HepG2 (cell line): ENCODE data around the gene PHLDB1. TPM values are rescaled to one million over a fixed set of nuclear protein-coding genes. Genes with fewer than 3 reads are reported as not detected.
A peak's percentile ranks its signal among the peaks of the same experiment; 100 is the strongest.

Experiments
- CEBPG ChIP-seq: IDR thresholded peaks from 2 replicates; pipeline ENCODE4 v1.6.1; 2016
- CENPX ChIP-seq: sonication (generic); formaldehyde crosslinking; IDR thresholded peaks from 2 replicates; pipeline ENCODE4 v1.9.0; 2021; ENCODE audit warnings: mild to moderate bottlenecking, missing genetic modification reagents, moderate library complexity
- EHMT2 ChIP-seq: fragments of 200-600 bp; sonication (generic); IDR thresholded peaks from 2 replicates; pipeline ENCODE4 v1.7.0; 2017; ENCODE audit warnings: antibody characterized with exemption, low read depth, low read length, borderline replicate concordance
- FOXK2 ChIP-seq: fragments of 450-650 bp; IDR thresholded peaks from 2 replicates; pipeline ENCODE4 v1.6.1; 2016
- GFI1 ChIP-seq: sonication (generic); formaldehyde crosslinking; IDR thresholded peaks from 2 replicates; pipeline ENCODE4 v1.5.0; 2020; ENCODE audit warnings: missing genetic modification reagents, mild to moderate bottlenecking, borderline replicate concordance
- HDAC6 ChIP-seq: fragments of 200-600 bp; sonication (generic); IDR thresholded peaks from 2 replicates; pipeline ENCODE4 v1.7.0; 2017; ENCODE audit warnings: mild to moderate bottlenecking, antibody characterized with exemption, low read length, low read depth
- HNRNPLL ChIP-seq: fragments of 200-400 bp; formaldehyde crosslinking; IDR thresholded peaks from 2 replicates; pipeline ENCODE4 v1.6.1; 2017; ENCODE audit warnings: mild to moderate bottlenecking, low read depth, low read length; ENCODE audit not compliant: poor library complexity, severe bottlenecking
- NFRKB ChIP-seq: fragments of 450-650 bp; IDR thresholded peaks from 2 replicates; pipeline ENCODE4 v1.6.1; 2017
- PRPF4 ChIP-seq: fragments of 200-400 bp; formaldehyde crosslinking; IDR thresholded peaks from 2 replicates; pipeline ENCODE4 v1.6.1; 2016; ENCODE audit warnings: low read length, low read depth; ENCODE audit not compliant: poor library complexity, severe bottlenecking
- STAG1 ChIP-seq: sonication (generic); formaldehyde crosslinking; IDR thresholded peaks from 2 replicates; pipeline ENCODE4 v1.4.0; 2020; ENCODE audit warnings: missing genetic modification reagents
- ZBTB1 ChIP-seq: sonication (generic); formaldehyde crosslinking; IDR thresholded peaks from 2 replicates; pipeline ENCODE4 v1.4.0; 2020; ENCODE audit warnings: missing genetic modification reagents, borderline replicate concordance
- ZNF567 ChIP-seq: sonication (generic); formaldehyde crosslinking; IDR thresholded peaks from 2 replicates; pipeline ENCODE4 v1.8.1; 2023; ENCODE audit warnings: mild to moderate bottlenecking, missing genetic modification reagents, borderline replicate concordance
- ZNF7 ChIP-seq: IDR thresholded peaks from 2 replicates; pipeline ENCODE4 v1.6.1; 2016; ENCODE audit warnings: missing biosample characterization, missing genetic modification reagents
- polyA plus RNA-seq, 8 experiments: library from polyadenylated mRNA; depleted of rRNA in 3 of 8; stranded (reverse) in 7 of 8; unstranded in 1 of 8; fragments of >200 nt; fragmentation: Illumina TruSeq in 4 of 8; extraction: Trizol in 4 of 8; gene quantifications; 2 replicates each; pipeline versions ENCODE4 v1.2.1 to v1.2.3, GENCODE V29; 2011 to 2016; ENCODE audit warnings: low read depth in 4 of 8, missing spikeins in 1 of 8, mixed read lengths in 1 of 8; ENCODE audit not compliant: insufficient read depth in 1 of 8
- total RNA-seq, 5 experiments: library from RNA; depleted of rRNA; stranded (reverse); fragments of >200 nt; fragmentation: Illumina TruSeq; extraction: Trizol; gene quantifications; 2 replicates each; pipeline ENCODE4 v1.2.3, GENCODE V29; 2016; ENCODE audit warnings: low read depth in 1 of 5
- TF ChIP-seq, protein P1 (sequence below): sonication (generic); formaldehyde crosslinking; conservative IDR thresholded peaks from 2 replicates; pipeline ENCODE4 v1.4.0; 2020; ENCODE audit warnings: mild to moderate bottlenecking, missing genetic modification reagents, moderate library complexity
- TF ChIP-seq, protein P2 (sequence below): sonication (generic); formaldehyde crosslinking; IDR thresholded peaks from 2 replicates; pipeline ENCODE4 v1.5.0; 2020; ENCODE audit warnings: mild to moderate bottlenecking, missing genetic modification reagents
- TF ChIP-seq, protein P3 (sequence below): sonication (generic); formaldehyde crosslinking; conservative IDR thresholded peaks from 2 replicates; pipeline ENCODE4 v1.8.0; 2022; ENCODE audit warnings: mild to moderate bottlenecking, moderate library complexity, missing genetic modification reagents
- TF ChIP-seq, protein P4 (sequence below): sonication (generic); formaldehyde crosslinking; IDR thresholded peaks from 2 replicates; pipeline ENCODE4 v1.8.0; 2022; ENCODE audit warnings: mild to moderate bottlenecking, missing genetic modification reagents, moderate library complexity

PHLDB1 gene
- total and polyA plus RNA-seq, 2 of the 13 experiments (the other 11 are each of a cell fraction or from before 2014, with no cell fraction given): 13.8 to 14.2 TPM

DNA sequence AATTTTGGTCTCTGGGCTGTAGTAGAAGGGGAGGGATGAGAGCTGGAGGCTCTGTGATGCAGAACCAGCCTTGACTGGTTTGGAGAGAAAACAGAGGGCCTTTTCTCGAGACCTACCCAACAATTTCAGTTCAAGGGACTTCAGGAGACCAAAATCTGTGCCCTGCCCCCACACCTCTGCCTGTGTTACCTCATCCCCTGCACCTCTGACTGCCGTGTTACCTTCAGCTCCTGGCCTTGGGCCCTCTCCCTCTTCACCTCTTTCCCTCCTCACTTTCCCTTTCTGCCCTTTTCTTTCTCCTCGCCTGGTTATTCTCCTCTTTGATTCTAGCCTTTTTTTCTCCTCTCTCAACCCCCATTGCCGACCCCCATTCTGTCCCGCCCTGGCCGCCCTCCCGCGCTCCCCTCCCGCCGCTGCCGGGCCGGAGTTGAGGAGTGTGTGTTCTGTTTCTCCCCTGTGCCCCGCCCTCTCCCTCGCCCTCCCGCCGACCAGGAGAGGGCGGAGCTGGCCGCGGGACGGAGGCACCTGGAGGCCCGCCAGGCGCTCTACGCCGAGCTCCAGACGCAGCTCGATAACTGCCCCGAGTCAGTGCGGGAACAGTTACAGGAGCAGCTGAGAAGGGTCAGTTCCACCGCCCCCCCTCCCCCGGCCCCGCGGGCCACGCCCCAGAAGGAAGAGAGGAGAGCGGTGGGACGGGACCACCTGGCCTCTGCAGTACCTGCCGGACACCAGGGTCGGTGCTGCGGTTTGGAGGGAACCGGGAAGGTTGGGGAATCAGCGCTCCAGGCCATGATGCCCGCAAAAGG is 27.2 kb downstream of the PHLDB1 start (continued):
- TF ChIP-seq, protein P1, sequence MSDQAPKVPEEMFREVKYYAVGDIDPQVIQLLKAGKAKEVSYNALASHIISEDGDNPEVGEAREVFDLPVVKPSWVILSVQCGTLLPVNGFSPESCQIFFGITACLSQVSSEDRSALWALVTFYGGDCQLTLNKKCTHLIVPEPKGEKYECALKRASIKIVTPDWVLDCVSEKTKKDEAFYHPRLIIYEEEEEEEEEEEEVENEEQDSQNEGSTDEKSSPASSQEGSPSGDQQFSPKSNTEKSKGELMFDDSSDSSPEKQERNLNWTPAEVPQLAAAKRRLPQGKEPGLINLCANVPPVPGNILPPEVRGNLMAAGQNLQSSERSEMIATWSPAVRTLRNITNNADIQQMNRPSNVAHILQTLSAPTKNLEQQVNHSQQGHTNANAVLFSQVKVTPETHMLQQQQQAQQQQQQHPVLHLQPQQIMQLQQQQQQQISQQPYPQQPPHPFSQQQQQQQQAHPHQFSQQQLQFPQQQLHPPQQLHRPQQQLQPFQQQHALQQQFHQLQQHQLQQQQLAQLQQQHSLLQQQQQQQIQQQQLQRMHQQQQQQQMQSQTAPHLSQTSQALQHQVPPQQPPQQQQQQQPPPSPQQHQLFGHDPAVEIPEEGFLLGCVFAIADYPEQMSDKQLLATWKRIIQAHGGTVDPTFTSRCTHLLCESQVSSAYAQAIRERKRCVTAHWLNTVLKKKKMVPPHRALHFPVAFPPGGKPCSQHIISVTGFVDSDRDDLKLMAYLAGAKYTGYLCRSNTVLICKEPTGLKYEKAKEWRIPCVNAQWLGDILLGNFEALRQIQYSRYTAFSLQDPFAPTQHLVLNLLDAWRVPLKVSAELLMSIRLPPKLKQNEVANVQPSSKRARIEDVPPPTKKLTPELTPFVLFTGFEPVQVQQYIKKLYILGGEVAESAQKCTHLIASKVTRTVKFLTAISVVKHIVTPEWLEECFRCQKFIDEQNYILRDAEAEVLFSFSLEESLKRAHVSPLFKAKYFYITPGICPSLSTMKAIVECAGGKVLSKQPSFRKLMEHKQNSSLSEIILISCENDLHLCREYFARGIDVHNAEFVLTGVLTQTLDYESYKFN (CRISPR knock-in tag): no peak
- TF ChIP-seq ZNF567 (CRISPR knock-in tag): no peak
- no peak for TF ChIP-seq GFI1 (CRISPR knock-in tag)
- no peak for TF ChIP-seq FOXK2
- peak; percentile 18 for TF ChIP-seq HNRNPLL
- peak; percentile 13; the same call in 1 of the 2 replicates for TF ChIP-seq STAG1
- no peak for TF ChIP-seq NFRKB
- TF ChIP-seq, protein P2, sequence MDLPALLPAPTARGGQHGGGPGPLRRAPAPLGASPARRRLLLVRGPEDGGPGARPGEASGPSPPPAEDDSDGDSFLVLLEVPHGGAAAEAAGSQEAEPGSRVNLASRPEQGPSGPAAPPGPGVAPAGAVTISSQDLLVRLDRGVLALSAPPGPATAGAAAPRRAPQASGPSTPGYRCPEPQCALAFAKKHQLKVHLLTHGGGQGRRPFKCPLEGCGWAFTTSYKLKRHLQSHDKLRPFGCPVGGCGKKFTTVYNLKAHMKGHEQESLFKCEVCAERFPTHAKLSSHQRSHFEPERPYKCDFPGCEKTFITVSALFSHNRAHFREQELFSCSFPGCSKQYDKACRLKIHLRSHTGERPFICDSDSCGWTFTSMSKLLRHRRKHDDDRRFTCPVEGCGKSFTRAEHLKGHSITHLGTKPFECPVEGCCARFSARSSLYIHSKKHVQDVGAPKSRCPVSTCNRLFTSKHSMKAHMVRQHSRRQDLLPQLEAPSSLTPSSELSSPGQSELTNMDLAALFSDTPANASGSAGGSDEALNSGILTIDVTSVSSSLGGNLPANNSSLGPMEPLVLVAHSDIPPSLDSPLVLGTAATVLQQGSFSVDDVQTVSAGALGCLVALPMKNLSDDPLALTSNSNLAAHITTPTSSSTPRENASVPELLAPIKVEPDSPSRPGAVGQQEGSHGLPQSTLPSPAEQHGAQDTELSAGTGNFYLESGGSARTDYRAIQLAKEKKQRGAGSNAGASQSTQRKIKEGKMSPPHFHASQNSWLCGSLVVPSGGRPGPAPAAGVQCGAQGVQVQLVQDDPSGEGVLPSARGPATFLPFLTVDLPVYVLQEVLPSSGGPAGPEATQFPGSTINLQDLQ (CRISPR knock-in tag): no peak
- no peak for TF ChIP-seq EHMT2
- TF ChIP-seq CEBPG (CRISPR knock-in tag): no peak
- no peak for TF ChIP-seq ZNF7 (CRISPR knock-in tag)
- TF ChIP-seq ZBTB1 (CRISPR knock-in tag): no peak
- TF ChIP-seq, protein P3, sequence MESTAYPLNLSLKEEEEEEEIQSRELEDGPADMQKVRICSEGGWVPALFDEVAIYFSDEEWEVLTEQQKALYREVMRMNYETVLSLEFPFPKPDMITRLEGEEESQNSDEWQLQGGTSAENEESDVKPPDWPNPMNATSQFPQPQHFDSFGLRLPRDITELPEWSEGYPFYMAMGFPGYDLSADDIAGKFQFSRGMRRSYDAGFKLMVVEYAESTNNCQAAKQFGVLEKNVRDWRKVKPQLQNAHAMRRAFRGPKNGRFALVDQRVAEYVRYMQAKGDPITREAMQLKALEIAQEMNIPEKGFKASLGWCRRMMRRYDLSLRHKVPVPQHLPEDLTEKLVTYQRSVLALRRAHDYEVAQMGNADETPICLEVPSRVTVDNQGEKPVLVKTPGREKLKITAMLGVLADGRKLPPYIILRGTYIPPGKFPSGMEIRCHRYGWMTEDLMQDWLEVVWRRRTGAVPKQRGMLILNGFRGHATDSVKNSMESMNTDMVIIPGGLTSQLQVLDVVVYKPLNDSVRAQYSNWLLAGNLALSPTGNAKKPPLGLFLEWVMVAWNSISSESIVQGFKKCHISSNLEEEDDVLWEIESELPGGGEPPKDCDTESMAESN (CRISPR knock-in tag): no peak
- no peak for TF ChIP-seq PRPF4
- TF ChIP-seq, protein P4, sequence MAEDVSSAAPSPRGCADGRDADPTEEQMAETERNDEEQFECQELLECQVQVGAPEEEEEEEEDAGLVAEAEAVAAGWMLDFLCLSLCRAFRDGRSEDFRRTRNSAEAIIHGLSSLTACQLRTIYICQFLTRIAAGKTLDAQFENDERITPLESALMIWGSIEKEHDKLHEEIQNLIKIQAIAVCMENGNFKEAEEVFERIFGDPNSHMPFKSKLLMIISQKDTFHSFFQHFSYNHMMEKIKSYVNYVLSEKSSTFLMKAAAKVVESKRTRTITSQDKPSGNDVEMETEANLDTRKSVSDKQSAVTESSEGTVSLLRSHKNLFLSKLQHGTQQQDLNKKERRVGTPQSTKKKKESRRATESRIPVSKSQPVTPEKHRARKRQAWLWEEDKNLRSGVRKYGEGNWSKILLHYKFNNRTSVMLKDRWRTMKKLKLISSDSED (CRISPR knock-in tag): no peak
- no peak for TF ChIP-seq CENPX (CRISPR knock-in tag)
- no peak for TF ChIP-seq HDAC6
